GM19025 (cell line): ENCODE data around the gene PRDM16.

Experiments
- ATAC-seq: cut with Tn5 transposase; IDR thresholded peaks from one replicate; pipeline ENCODE4 v1.9.1; 2021; ENCODE audit warnings: mild to moderate bottlenecking, low read depth, moderate library complexity; ENCODE audit not compliant: unreplicated experiment

Gene PRDM16

DNA sequence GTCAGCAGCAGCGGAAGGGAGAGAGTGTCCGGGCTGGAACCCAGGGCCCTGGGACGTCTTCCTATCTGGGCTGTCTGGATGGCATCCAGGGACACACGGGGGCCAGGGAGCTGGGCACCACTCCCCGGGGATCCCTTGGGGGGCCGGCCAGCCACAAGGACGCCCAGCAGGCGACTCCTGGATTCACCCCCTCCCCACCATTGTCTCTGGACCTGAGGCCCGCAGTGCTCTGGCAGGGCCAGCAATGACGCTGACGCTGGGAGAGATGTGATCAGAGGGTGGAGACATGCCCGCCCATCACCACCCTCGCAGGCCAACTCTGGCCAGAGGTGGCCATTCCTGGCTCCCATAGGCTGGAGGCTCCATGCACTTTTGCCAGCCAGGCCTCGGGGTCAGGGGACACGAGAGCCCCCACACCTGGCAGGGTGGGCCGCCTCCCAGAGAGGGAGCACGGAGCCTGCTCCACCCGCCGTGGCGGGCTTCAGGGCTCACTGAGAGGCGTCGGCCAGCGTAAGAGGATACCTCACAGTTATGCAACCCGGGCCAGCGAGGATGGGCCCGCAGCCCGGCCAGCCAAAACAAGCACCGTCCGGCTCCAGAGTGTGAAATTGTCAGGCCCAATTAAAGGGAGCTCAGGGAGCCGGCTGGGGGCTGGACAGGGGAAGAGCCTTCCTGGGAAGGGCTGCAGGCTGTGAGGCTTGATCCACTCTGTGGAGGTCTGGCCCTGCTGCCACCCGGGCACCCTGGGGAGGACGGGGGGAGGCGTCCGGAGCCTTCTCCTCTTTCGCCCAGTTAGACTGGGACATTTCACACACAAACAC is 37.4 kb upstream of the PRDM16 start:
- ATAC-seq: no peak

DNA sequence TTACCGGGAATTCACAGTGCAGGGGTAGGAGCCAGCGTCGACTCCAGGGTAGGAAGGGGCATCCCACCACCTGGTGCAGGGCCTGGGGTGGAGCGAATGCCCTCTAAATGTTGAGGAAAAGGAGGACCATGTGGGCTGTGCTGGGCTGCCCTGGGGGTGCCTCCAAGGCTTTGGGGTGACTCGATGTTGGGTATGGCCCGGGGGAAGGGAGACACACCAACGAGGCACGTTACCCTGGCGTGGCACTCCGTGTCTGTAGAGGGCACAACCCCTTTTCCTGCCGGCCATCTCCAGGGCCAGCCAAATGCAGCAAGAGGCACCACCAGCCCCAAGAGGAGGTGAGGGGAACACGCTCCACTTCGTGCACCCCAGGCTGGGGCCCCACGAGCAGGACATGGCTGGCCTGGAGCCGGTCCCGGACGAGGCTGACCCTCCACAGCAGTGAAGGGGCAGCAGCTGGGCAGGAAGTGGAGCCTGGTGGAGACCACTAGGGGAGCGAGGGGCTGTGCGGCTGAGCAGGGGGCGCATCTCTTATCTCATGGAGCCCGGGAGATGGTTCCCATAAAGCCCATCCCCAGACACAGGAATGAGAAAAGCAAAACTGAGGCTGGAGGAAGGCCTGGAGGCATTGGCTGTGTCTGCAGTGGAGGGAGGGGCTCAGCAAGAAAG is 36.5 kb upstream of the PRDM16 start:
- no peak for ATAC-seq

DNA sequence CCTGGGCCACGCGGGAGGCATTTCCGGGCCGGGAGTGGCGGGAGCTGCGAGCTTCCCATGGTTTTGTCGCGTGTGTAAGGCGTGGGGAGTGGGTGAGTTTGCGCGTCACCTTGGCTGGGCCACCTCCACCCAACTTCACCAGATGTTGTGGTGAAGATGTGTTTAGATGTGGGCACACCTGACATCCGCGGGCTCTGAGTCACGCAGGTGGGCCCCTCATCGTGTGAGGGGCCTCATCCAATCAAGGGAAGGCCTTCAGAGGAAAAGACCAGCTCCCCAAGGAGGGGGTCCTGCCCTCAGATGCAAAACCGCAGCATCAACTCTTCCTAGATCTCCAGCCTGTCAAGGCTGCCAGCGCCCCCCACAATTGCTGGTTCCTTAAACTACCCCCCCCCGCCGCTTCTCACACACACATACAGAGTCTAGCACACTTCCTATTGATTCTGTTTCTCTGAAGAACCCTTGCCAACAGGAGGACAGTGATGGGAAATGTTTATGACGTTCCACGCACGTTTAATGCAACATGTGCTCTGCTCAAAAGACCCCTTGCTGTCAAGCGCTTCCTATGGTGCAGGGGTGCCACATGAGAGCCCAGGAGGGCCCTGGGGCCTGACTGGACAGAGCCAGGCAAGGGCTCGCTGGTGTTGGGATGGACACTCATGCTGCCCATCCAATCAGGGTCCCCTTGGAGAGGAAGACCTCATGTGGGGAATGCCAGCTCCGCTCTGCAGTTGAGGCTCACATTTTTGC is 35.8 kb upstream of the PRDM16 start:
- ATAC-seq: no peak

DNA sequence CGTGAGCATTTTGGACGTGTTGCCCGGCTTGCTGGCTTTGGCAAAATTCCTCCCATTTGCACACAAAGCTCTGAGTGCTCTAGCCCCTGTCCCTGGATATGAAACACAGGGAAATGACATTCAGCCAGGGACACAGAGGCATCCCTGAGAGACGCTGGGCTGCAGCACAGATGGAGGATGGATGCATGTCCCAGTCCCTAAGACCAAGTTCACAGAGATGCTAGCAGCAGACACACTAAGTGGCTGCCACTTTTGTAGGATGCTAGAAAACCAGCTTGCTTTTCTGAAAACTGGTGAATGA is 35.3 kb upstream of the PRDM16 start:
- no peak for ATAC-seq

DNA sequence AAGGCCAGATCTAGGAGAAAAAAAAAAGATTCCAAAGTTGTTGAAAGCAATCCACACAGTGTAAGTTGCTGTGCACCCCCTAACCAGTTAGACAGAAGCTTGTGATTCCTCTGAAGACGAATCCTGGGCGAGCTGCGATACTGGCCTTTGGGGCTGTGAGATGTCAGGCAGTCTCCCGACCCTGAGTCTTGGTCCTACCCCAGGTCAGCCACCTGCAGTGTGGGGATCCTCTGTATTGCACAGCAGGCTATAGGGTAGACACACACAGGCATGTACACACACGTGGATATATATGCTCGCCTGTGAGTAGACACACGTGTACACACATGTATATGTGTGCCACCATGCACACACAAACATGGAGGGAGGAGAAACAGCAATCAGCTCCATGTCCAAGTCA is 34.8 kb upstream of the PRDM16 start:
- no peak for ATAC-seq

DNA sequence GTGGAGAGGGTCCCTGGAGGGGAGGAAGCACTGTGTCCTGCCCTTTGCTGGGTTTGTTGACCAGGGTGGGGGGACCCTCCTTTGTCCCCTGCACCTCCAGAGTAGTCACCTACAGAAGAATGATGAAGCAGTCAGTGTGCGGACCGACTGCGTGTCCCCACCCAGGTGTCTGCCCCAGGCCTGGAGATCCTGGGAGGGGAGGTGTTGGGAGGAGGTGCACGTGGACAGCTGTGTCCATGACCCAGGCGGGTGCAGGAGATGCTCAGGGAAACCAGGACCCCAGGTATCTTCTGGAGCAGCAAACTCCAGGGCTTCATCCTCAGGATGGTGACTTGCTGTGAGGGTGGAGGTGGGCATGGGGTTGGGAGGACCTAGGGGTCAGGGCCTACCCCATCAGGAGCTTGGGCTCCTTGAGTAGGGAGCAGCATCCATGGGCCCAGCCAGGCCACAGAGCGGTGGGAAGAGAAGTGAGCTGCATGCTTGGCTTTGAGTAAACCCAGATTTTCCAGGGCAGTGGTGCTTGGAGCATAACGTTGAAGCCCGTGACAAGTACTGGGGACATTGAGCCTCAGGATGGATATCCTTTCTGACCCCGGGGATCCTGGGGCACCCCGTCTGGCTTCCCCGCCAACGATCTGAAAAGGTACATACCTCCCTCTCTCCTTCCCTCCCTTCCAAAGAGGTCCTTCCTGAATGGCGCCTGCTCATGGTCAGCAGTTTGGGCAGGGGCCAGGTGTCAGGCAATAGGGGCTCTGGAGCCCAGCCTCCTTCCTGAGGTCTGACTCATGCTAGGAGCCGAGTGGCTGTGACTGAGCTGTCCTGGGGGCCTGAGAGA is 34.1 kb upstream of the PRDM16 start:
- no peak for ATAC-seq

DNA sequence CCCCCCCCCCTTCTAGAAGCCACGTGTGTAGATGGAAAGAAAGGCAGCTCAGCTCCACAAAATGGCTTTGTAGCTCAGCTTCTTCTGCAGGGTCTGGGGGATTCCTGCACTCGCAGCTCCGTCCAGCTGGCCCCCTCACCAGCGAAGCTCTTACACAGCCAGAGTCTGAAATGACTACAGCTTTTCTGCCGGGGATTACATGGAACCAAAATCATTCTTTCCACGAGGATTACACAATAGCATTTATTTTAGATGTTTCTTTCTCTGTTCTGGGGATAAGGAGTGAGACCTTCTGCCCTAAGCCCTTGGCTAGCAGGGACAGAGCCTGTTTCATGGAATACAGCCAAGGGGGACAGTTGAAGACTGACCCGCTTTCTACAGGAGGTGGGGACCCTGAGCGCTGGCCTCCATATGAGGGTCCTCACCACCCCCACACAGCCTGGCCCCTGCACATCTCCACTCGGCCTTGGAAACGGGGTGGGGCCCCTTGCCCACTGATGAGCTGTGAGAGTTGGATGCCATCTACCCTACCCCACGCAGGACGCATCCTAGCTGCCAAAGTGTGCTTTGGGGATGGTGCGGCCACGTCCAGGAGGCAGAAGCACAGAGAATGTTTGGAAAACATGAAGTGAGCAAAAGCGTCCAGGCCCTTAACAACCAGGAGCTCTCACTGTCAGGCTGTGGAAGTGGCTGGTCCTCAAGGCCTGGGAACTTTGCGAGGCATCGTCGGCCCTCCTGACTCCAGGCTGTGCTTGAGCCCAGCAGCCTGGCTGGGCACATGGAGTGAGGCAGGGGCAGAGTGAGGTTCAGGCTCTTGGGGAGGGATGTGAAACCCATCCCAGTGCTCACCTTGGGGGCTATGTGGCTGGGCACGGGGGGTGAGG is 33.2 kb upstream of the PRDM16 start:
- ATAC-seq: no peak

DNA sequence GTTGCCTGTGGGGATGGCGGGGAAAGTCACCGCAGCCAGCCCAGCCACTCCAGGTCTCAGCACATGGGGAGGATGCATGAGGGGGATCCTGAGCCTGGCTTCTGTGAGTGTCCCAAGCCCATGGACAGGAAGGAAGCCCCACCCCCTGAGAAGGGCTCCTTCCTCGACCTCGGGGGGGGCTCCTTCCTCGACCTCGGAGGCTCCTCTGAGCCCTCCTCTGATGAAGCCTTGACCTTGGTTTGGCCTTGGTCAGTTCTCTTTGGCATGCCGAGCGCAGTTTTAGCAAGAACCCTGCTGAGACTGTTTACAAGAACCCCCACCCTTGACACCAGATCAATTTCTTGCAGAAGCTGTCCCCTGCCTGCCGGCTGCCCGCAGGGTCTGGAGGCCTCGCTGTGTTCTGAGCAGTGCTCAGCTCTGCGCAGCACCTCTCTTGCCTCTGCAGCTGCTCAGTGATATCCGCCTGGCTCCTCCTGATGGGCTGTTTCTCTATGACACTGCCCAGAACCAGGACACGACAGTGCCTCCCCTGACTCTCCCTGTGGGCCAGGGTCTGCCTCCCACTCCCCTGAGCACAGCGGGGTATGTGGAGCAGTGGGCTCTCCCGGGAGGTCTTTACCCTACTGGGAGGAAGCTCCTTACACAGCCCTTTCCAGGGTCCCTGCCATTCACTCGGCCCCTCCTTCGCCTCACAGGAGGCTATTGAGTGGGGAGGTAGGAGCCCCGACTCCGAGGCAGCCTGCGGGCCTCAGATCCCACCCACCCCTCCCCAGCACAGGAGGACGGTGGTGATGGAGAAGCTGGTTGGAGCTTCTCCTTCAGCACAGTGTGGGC is 32.3 kb upstream of the PRDM16 start:
- no peak for ATAC-seq

DNA sequence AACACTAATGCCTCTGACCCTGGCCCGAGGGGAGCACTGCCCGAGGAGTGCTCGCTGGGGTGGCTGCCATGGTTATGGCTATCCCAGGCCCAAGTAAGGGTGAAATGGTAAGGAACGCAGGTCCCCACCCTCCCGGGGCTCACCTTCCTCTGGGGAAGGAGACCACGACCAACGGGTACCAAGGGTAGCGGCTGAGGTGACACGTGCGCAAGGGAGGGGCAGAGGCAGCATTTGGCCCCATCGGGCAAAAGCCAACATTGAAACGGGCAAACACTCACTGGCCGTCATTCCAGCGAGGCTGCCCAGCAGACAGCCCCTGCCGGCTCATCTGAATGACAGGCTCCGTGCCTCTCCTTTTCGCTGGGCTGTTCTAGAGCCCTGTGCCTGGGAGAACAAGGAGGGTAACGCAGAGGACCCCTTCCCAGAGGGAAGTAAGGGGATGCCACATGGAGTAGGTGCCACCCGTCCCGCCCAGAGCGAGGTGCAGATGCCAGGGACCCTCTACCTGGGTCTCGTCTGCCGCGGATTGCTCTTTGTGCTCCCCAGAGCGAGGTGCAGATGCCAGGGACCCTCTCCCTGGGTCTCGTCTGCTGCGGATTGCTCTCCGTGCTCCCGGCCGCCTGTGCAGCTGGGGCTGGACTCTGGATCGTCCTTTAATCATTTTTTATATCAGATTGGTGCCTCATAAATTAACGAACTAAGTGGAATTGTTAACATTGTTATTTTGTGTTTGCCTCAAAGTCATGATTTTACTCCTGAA is 31.5 kb upstream of the PRDM16 start:
- ATAC-seq: no peak

DNA sequence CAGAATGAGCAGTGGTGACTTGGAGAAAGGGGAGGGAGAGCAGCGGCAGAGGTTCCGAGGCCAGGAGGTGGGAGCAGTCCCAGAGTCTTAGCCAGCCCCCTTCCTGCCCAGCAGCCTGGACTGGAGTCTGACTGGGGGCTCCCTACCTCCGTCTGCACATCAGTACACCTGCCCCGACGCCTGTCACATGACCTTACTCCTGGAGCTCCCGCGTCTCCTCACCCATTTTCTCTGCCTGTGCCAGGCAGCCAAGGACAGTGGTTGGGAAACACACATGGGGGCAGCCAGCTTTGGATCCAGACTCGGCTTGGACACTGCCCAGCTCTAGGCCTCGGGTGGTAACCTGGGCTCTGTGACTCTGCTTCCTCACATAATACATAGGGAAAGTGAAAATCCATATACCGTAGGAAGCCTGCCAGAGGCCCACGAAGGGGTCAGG is 30.9 kb upstream of the PRDM16 start:
- no peak for ATAC-seq

DNA sequence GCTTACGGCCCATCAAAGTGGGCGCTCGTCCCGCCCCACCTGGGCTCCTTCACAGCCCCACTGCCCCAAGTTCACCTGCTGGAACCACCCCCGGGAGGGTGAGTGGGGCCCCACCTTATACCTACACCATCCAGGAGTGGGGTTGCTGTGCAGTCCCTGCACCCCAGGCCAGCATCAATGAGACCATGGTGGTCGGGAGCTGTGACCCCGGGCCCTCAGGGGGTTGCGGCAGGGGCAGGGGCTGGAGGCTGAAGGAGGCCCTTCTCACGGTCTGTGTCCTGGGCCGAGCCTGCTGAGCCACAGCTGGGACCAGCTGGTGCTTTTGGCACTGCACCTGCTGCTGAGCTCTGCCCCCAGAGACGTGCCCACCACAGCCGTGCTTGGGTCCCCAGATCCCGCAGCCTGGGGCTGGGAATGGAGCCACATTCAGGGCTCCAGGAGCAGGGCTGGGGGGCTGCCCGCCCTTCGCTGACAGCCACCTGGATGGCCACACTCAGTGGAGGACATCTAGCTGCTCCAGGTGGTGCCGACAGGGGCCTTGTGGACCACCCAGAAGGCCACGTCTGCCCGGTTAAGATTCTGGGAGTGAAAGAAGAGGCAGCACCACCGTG is 30.3 kb upstream of the PRDM16 start:
- ATAC-seq: no peak

DNA sequence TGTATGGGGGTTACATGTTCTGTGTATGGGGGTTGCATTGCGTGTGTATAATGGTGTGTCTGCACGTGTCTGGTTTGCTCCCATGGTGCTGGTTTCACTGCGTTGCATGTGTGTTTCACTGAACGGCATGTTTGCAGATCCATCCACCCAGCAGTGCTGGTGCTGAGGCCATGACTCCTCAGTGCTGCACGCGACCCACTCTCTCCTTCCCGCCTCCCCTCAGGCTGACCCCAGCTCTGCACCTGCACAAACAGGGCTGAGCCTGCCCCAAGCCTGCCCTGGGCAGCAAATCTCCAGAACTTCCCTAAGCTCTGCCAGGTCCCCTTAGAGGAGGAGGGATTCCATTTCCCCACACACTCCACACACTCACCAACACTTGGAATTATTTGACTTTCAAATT is 29.0 kb upstream of the PRDM16 start:
- no peak for ATAC-seq

DNA sequence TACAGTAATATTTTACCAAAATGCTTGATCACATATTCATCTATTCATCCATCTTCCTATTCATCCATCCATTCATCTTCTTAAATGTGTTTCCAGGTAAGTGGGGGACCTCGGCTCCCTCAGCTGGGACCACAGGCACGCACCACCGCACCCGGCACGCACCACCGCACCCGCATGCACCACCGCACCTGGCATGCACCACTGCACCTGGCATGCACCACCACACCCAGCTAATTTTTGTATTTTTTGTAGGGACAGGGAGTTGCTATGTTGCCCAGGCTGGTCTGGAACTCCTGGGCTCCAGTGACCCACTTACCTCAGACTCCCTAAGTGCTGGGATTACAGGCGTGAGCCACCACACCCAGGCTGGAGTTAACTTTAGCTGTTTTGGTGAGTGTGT is 26.5 kb upstream of the PRDM16 start:
- no peak for ATAC-seq

DNA sequence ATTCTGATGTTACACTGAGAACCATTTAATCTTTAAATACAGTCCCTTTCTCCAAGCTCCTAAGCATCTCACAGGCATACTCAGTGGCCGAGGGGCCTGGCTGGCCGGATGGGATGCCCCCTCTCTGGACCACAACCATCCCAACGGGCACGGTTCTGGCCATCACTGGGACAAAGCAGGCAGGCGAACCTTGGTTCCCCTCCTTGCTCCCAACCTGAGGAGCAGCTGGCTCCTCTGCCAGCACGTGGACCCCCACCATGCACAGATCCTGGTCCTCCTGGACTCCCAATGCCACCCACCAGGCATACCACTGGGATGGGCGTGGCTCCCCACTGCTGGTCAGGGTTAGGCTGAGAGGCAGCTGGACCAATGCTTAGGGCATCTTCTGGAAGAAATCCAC is 19.8 kb upstream of the PRDM16 start:
- no peak for ATAC-seq

DNA sequence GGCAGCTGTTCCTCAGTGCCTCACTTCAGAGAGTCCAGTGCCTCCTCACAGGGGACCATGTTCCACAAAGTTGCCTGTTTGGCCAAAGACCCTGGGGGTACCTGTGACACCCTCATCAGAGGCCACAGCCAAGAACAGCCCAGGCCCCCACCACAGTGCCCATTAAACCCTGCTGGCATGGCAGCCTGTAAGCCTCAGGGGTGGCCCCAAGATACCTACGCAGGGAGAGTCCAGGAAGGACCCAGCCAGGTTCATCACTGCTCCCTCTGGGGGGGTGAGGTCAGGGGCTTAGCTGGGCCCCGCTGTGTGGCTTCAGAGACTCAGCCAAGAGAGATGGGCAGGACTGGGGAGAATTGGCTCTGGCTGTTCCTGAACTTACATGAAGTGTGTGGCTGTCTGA is 19.1 kb upstream of the PRDM16 start:
- no peak for ATAC-seq

DNA sequence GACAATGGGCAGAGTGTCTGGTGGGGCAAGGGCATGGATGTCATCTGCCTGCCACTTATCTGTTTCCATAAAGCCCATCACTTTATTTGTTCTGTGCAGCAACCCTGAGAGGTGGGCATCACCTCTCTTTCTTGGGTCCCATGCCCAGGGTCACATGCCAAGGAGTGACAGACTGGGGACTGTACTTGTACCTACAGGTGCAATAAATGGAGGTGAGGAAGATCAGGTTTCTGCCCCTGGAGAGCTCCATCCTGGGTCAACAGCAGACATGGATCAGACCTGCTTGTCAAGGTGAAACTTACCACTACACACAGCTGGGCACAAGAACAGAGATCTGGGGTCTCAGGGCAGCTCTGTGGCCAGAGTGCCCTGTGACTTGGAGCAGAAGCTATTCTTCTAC is 18.4 kb upstream of the PRDM16 start:
- ATAC-seq: no peak

DNA sequence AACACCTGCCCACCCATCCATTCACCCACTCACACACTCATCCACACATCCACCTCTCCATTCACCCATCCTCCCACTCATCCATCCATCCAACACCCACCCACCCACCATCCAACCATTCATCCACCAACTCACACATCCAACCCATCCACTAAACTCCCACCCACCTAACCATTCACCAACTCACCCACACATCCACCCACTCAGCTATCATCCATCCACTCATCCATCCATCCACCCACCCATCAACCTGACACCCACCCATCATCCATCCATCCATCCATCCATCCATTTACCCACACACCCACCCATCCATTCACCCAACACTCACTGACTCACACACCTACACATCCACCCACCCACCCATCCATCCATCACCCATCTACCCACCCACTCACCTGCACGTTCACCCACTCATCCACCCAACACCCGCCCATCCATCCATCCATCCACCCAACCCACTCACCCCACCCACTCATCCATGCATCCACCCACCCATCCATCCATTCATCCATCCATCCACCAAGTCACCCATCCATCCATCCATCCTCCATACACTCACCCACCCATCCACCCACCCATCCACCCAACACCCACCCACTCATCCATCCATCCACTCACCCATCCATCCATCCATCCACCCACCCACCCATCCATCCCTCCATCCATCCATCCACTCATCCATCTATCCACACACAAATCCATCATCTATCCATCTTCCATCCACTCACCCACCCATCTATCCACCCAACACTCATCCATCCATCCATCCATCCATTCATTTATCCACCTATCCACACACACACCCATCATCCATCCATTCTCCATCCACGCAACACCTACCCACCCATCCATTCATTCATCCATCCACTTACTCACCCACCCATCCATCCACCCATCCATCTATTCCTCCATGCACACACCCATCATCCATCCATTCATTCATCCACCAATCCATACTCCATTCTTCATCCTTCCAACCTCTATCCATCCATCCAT is 17.4 kb upstream of the PRDM16 start:
- ATAC-seq: no peak
